Karpas-422 (cell line): ENCODE data around the gene ANKS1B. TPM values are rescaled to one million over a fixed set of nuclear protein-coding genes. Genes with fewer than 3 reads are reported as not detected.
A peak's percentile ranks its signal among the peaks of the same experiment; 100 is the strongest.

Source experiments
- DNase-seq: peaks from one replicate; pipeline ENCODE4 v3.0.0-alpha.2; 2015
- H2AFZ ChIP-seq: fragments of 200-600 bp; sonication (generic); 2 replicates; pipeline ENCODE4 v1.6.1; 2014; ENCODE audit warnings: antibody characterized with exemption, low read length, mixed read lengths
- H3K27ac ChIP-seq: fragments of 200-600 bp; sonication (generic); 2 replicates; pipeline ENCODE4 v1.5.1; 2014; ENCODE audit warnings: mild to moderate bottlenecking, low read length, moderate library complexity
- H3K27me3 ChIP-seq: fragments of 200-600 bp; sonication (generic); 2 replicates; pipeline ENCODE4 v1.6.1; 2014; ENCODE audit warnings: low read length, mixed read lengths
- H3K36me3 ChIP-seq: fragments of 200-600 bp; sonication (generic); 2 replicates; pipeline ENCODE4 v1.6.1; 2014; ENCODE audit warnings: low read length, mixed read lengths; ENCODE audit not compliant: insufficient read depth
- H3K4me1 ChIP-seq: fragments of 200-600 bp; sonication (generic); 2 replicates; pipeline ENCODE4 v1.6.1; 2014; ENCODE audit warnings: mild to moderate bottlenecking, low read length, mixed read lengths
- H3K4me2 ChIP-seq: fragments of 200-600 bp; sonication (generic); 2 replicates; pipeline ENCODE4 v1.6.1; 2014; ENCODE audit warnings: low read length, low read depth, mild to moderate bottlenecking; ENCODE audit not compliant: poor library complexity, severe bottlenecking
- H3K4me3 ChIP-seq: fragments of 200-600 bp; sonication (generic); 2 replicates; pipeline ENCODE4 v1.5.1; 2014; ENCODE audit warnings: mild to moderate bottlenecking, antibody characterized with exemption, low read length, mixed read lengths
- H3K79me2 ChIP-seq: fragments of 200-600 bp; sonication (generic); 2 replicates; pipeline ENCODE4 v1.6.1; 2014; ENCODE audit warnings: mild to moderate bottlenecking, low read length, mixed read lengths
- H3K9ac ChIP-seq: fragments of 200-600 bp; sonication (generic); 2 replicates; pipeline ENCODE4 v1.6.0; 2014; ENCODE audit warnings: low read length
- H3K9me2 ChIP-seq: fragments of 200-600 bp; sonication (generic), shearing (Covaris generic); replicated peaks from 2 replicates; pipeline ENCODE4 v1.6.0; 2014; ENCODE audit warnings: mild to moderate bottlenecking, low read length, moderate library complexity; ENCODE audit not compliant: insufficient read depth
- H3K9me3 ChIP-seq: fragments of 300-700, 200-600 bp; sonication (generic); 2 replicates; pipeline ENCODE4 v1.6.1; 2014; ENCODE audit warnings: low read length, mixed read lengths
- H4K20me1 ChIP-seq: fragments of 200-600 bp; sonication (generic); 2 replicates; pipeline ENCODE4 v1.6.1; 2014; ENCODE audit warnings: mild to moderate bottlenecking, antibody characterized with exemption, low read length, low read depth; ENCODE audit not compliant: insufficient read depth
- small RNA-seq: library from RNA; depleted of rRNA; stranded (forward); fragments of <200 nt; gene quantifications from one replicate; pipeline ENCODE3, GENCODE V24; 2014
- total RNA-seq: library from RNA; depleted of rRNA; stranded (reverse); fragments of >200 nt; shearing (Covaris generic); gene quantifications from 2 replicates; pipeline ENCODE4 v1.2.3, GENCODE V29; 2014; ENCODE audit warnings: low replicate concordance; rRNA removed

The ANKS1B gene
- total RNA-seq, 1 experiment from 2014 or later = 23.4 TPM

- no peak overlapping the region for H3K27ac ChIP-seq
- no peaks in the 10 kb centered on the region for H4K20me1 ChIP-seq
- H3K4me3 ChIP-seq = no peak overlapping the region
- no peaks in the 10 kb centered on the region for H3K9me3 ChIP-seq
- H3K4me1 ChIP-seq = peaks cover 10% of the 10 kb centered on the region
- DNase-seq = no peak
- peaks cover 25% of the 10 kb centered on the region; the same call in 1 of the 2 replicates for H3K36me3 ChIP-seq
- H3K27me3 ChIP-seq = no peaks in the 10 kb centered on the region
- H3K4me2 ChIP-seq = no peak overlapping the region
- no peak overlapping the region for H2AFZ ChIP-seq
- H3K79me2 ChIP-seq = peaks cover 16% of the 10 kb centered on the region
- H3K9ac ChIP-seq = no peak overlapping the region
- H3K9me2 ChIP-seq = no peaks in the 10 kb centered on the region
These were observed 1285.2 kb downstream of the ANKS1B start for GRCh38 chr12:98699586-98699985.

GRCh38 chr12:98698603-98699463, 1285.9 kb downstream of the ANKS1B start:
- no peak overlapping the region for H3K4me3 ChIP-seq
- peaks cover 31% of the 10 kb centered on the region; the same call in 1 of the 2 replicates for H3K36me3 ChIP-seq
- no peaks in the 10 kb centered on the region for H3K9me2 ChIP-seq
- peaks cover 23% of the 10 kb centered on the region for H3K79me2 ChIP-seq
- H4K20me1 ChIP-seq = no peaks in the 10 kb centered on the region
- H3K27ac ChIP-seq = no peak overlapping the region
- peak; percentile 88 for DNase-seq
- peaks cover 10% of the 10 kb centered on the region for H3K4me1 ChIP-seq
- no peaks in the 10 kb centered on the region for H3K27me3 ChIP-seq
- H3K9ac ChIP-seq = 0 out of 2 replicates have a peak overlapping the region, but pooled peaks have one; percentile 6
- H3K4me2 ChIP-seq = no peak overlapping the region
- 0 out of 2 replicates have a peak overlapping the region, but pooled peaks have one; percentile 18 for H2AFZ ChIP-seq
- H3K9me3 ChIP-seq = no peaks in the 10 kb centered on the region

- H2AFZ ChIP-seq = no peak overlapping the region
- H3K79me2 ChIP-seq = peaks cover 30% of the 10 kb centered on the region
- H3K27me3 ChIP-seq = no peaks in the 10 kb centered on the region
- H3K4me3 ChIP-seq = no peak overlapping the region
- peaks cover 37% of the 10 kb centered on the region; the same call in 1 of the 2 replicates for H3K36me3 ChIP-seq
- no peaks in the 10 kb centered on the region for H3K9me3 ChIP-seq
- no peak overlapping the region for H3K27ac ChIP-seq
- H4K20me1 ChIP-seq = no peaks in the 10 kb centered on the region
- H3K4me2 ChIP-seq = no peak overlapping the region
- H3K9me2 ChIP-seq = no peaks in the 10 kb centered on the region
- H3K9ac ChIP-seq = no peak overlapping the region
- no peak for DNase-seq
- H3K4me1 ChIP-seq = peaks cover 14% of the 10 kb centered on the region
These were observed 1287.5 kb downstream of the ANKS1B start for GRCh38 chr12:98697209-98697608.

GRCh38 chr12:98696036-98696646, 1288.6 kb downstream of the ANKS1B start:
- H3K4me3 ChIP-seq = no peak overlapping the region
- H3K79me2 ChIP-seq = peaks cover 27% of the 10 kb centered on the region

GRCh38 chr12:98691351-98691750, 1293.4 kb downstream of the ANKS1B start:
- DNase-seq = no peak

More at GRCh38 chr12:98696036-98696646, 1288.6 kb downstream of the ANKS1B start:
- Histone ChIP-seq H3K36me3 (peaks cover 31% of the 10 kb centered on the region; the same call in 1 of the 2 replicates), H3K9me2 (no peaks in the 10 kb centered on the region), H4K20me1 (no peaks in the 10 kb centered on the region), H3K4me1 (peaks cover 14% of the 10 kb centered on the region), H3K27ac (no peak overlapping the region), H3K9me3 (no peaks in the 10 kb centered on the region), H3K9ac (no peak overlapping the region), H2AFZ (no peak overlapping the region), H3K4me2 (no peak overlapping the region), H3K27me3 (no peaks in the 10 kb centered on the region)
- no peak for DNase-seq

GRCh38 chr12:98686603-98687002, 1298.1 kb downstream of the ANKS1B start:
- no peak overlapping the region for H3K27ac ChIP-seq
- H3K9me2 ChIP-seq = no peaks in the 10 kb centered on the region
- peaks cover 41% of the 10 kb centered on the region; the same call in 1 of the 2 replicates for H3K36me3 ChIP-seq
- no peaks in the 10 kb centered on the region for H4K20me1 ChIP-seq
- no peak for DNase-seq
- no peaks in the 10 kb centered on the region for H3K4me1 ChIP-seq
- no peak overlapping the region for H3K4me3 ChIP-seq
- no peak overlapping the region for H3K4me2 ChIP-seq
- no peaks in the 10 kb centered on the region for H3K79me2 ChIP-seq
- no peaks in the 10 kb centered on the region for H3K27me3 ChIP-seq
- H2AFZ ChIP-seq = no peak overlapping the region
- H3K9me3 ChIP-seq = no peaks in the 10 kb centered on the region
- no peak overlapping the region for H3K9ac ChIP-seq

More at GRCh38 chr12:98691351-98691750, 1293.4 kb downstream of the ANKS1B start:
- Histone ChIP-seq H3K36me3 (peaks cover 30% of the 10 kb centered on the region; the same call in 1 of the 2 replicates), H2AFZ (no peak overlapping the region), H3K27ac (no peak overlapping the region), H3K9me2 (no peaks in the 10 kb centered on the region), H3K79me2 (peaks cover 23% of the 10 kb centered on the region), H3K9me3 (no peaks in the 10 kb centered on the region), H3K9ac (no peak overlapping the region), H3K4me2 (no peak overlapping the region), H3K4me3 (no peak overlapping the region), H3K4me1 (0 out of 2 replicates have a peak, but pooled peaks cover 4% of the 10 kb centered on the region), H3K27me3 (no peaks in the 10 kb centered on the region), H4K20me1 (no peaks in the 10 kb centered on the region)

Small RNA genes within 50 kb of the gene (small RNA-seq; reads per million reads assigned to genes)
- not detected for gene RNA5SP366

Other genes starting within 250 kb of the ANKS1B start
- 14.1 and 17.3 TPM in 2 replicates for gene BLTP3B, start 157.9 kb upstream of the ANKS1B start, total RNA-seq
- 13.9 and 38.8 TPM in 2 replicates for gene ACTR6, start 215.9 kb upstream of the ANKS1B start, total RNA-seq